ENCODE measurements around the gene RAB27A.
"Not testable (repeated sequence)": the region's sequence is repeated elsewhere in the genome, so short reads cannot be mapped to it uniquely, and the experiment has no call there.

RAB27A gene

GRCh38 chr15:55318588-55319494 lies 29.2 kb upstream of the RAB27A start, which contains the start of the genes PIGB and PIGBOS1:
Gene PIGB, plus strand, starts transcription at chr15:55319222. Its CDS starts 29 bp downstream, at chr15:55319251.
Gene PIGBOS1, minus strand, starts transcription at chr15:55319123. Its CDS starts 1,331 bp downstream, at chr15:55317792.
- Histone ChIP-seq H3K9ac (ENCODE audit: low read length) (peak within 1 kb of the TSS; percentile 90), H3K9me3 (ENCODE audit: low read length) (no peaks in the 10 kb centered on the region), H3K4me1 (ENCODE audit: insufficient read depth, low read length, severe bottlenecking) (peaks cover 48% of the 10 kb centered on the region), H2AFZ (ENCODE audit: low read length) (peak within 1 kb of the TSS; percentile 66), H3F3A (ENCODE audit: insufficient read depth, low read length) (peaks cover 6% of the 10 kb centered on the region), H4K20me1 (ENCODE audit: insufficient read depth, low read length) (no peaks in the 10 kb centered on the region), H3K27me3 (ENCODE audit: insufficient read depth, low read length) (no peaks in the 10 kb centered on the region), H3K9me2 (ENCODE audit: low read depth, low read length) (no peaks in the 10 kb centered on the region), H3K36me3 (ENCODE audit: insufficient read depth, low read length) (peaks cover 14% of the 10 kb centered on the region; the same call in 1 of the 2 replicates), H3K4me2 (ENCODE audit: low read length) (peak within 1 kb of the TSS; percentile 89), H3K4me3 (ENCODE audit: low read depth, low read length, poor library complexity, severe bottlenecking) (peak within 1 kb of the TSS; percentile 87), H3K79me2 (ENCODE audit: insufficient read depth, low read length) (peaks cover 46% of the 10 kb centered on the region), H3K27ac (ENCODE audit: low read depth, low read length, poor library complexity, severe bottlenecking) (peak within 1 kb of the TSS; percentile 89)
- TF ChIP-seq EZH2 (IDR thresholded peaks at IDR 0.05; ENCODE audit: borderline replicate concordance, low read length) (no peak), CTCF (IDR thresholded peaks at IDR 0.05; ENCODE audit: low read length) (no peak)

GRCh38 chr15:55302801-55303200 lies 13.2 kb upstream of the RAB27A start:
- not testable (repeated sequence) for H3K4me2 ChIP-seq (ENCODE audit: low read length); H3K36me3 ChIP-seq (ENCODE audit: insufficient read depth, low read length); H3K9me3 ChIP-seq (ENCODE audit: low read length); H3K9ac ChIP-seq (ENCODE audit: low read length); H3F3A ChIP-seq (ENCODE audit: insufficient read depth, low read length); H3K79me2 ChIP-seq (ENCODE audit: insufficient read depth, low read length); H3K4me3 ChIP-seq (ENCODE audit: low read depth, low read length, poor library complexity, severe bottlenecking); H4K20me1 ChIP-seq (ENCODE audit: insufficient read depth, low read length); H3K27me3 ChIP-seq (ENCODE audit: insufficient read depth, low read length); H3K4me1 ChIP-seq (ENCODE audit: insufficient read depth, low read length, severe bottlenecking); H3K27ac ChIP-seq (ENCODE audit: low read depth, low read length, poor library complexity, severe bottlenecking); H3K9me2 ChIP-seq (ENCODE audit: low read depth, low read length); H2AFZ ChIP-seq (ENCODE audit: low read length)

- H3K79me2 ChIP-seq (ENCODE audit: insufficient read depth, low read length), result no peaks in the 10 kb centered on the region
- H3K27me3 ChIP-seq (ENCODE audit: insufficient read depth, low read length), result no peaks in the 10 kb centered on the region
- H2AFZ ChIP-seq (ENCODE audit: low read length), result no peak overlapping the region
- no peaks in the 10 kb centered on the region; the same call in 1 of the 2 replicates for H3K36me3 ChIP-seq (ENCODE audit: insufficient read depth, low read length)
- no peak overlapping the region for H3K27ac ChIP-seq (ENCODE audit: low read depth, low read length, poor library complexity, severe bottlenecking)
- no peaks in the 10 kb centered on the region for H3K9me3 ChIP-seq (ENCODE audit: low read length)
- H3K9me2 ChIP-seq (ENCODE audit: low read depth, low read length), result no peaks in the 10 kb centered on the region
- no peaks in the 10 kb centered on the region for H4K20me1 ChIP-seq (ENCODE audit: insufficient read depth, low read length)
- H3F3A ChIP-seq (ENCODE audit: insufficient read depth, low read length), result no peaks in the 10 kb centered on the region
- no peak overlapping the region for H3K4me2 ChIP-seq (ENCODE audit: low read length)
- no peak overlapping the region for H3K4me3 ChIP-seq (ENCODE audit: low read depth, low read length, poor library complexity, severe bottlenecking)
- no peak overlapping the region for H3K9ac ChIP-seq (ENCODE audit: low read length)
- H3K4me1 ChIP-seq (ENCODE audit: insufficient read depth, low read length, severe bottlenecking), result no peaks in the 10 kb centered on the region
- TF ChIP-seq CTCF (IDR thresholded peaks at IDR 0.05; ENCODE audit: low read length) (no peak), EZH2 (IDR thresholded peaks at IDR 0.05; ENCODE audit: borderline replicate concordance, low read length) (no peak)
Observed at GRCh38 chr15:55297315-55297714, 7.7 kb upstream of the RAB27A start.
